Measurements from ENCODE around the gene AFF3. TPM values are rescaled to one million over a fixed set of nuclear protein-coding genes. Genes with fewer than 3 reads are reported as not detected.

Gene AFF3
- total RNA-seq, 1 experiment from 2014 or later: not detected

DNA sequence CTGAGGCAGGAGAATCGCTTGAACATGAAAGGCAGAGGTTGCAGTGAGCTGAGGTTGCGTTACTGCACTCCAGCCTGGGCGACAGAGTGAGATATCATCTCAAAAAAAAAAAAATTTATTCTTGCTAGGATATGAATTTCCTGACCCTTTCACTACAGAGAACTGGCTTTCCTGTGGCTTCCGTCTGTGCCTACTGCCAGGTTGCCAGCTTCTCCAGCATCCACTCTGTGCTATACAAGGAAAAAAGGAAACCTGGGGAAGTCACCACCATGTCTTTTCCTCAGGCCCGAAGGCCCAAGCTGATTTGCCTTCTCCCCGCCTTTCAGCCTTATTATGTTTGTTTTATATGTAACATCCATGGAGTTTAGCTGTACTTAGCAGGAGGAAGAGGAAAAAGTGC, 530.6 kb downstream of the AFF3 start:
- Histone ChIP-seq H3K27ac (no peak overlapping the region), H2AFZ (no peak overlapping the region), H3K27me3 (ENCODE audit: insufficient read depth, low read depth) (peaks cover 79% of the 10 kb centered on the region), H3K9me3 (ENCODE audit: insufficient read depth, low read depth) (no peaks in the 10 kb centered on the region), H3K4me1 (replicated peaks; ENCODE audit: insufficient read depth) (no peaks in the 10 kb centered on the region), H3F3A (ENCODE audit: insufficient read depth, low read depth) (no peaks in the 10 kb centered on the region), H3K9me2 (ENCODE audit: insufficient read depth) (no peaks in the 10 kb centered on the region), H3K4me3 (no peak overlapping the region), H3K4me2 (no peak overlapping the region), H4K20me1 (ENCODE audit: insufficient read depth) (no peaks in the 10 kb centered on the region; the same call in 1 of the 2 replicates), H3K79me2 (ENCODE audit: low read depth) (no peaks in the 10 kb centered on the region), H3K36me3 (ENCODE audit: low read depth) (no peaks in the 10 kb centered on the region)
- TF ChIP-seq, protein P1, sequence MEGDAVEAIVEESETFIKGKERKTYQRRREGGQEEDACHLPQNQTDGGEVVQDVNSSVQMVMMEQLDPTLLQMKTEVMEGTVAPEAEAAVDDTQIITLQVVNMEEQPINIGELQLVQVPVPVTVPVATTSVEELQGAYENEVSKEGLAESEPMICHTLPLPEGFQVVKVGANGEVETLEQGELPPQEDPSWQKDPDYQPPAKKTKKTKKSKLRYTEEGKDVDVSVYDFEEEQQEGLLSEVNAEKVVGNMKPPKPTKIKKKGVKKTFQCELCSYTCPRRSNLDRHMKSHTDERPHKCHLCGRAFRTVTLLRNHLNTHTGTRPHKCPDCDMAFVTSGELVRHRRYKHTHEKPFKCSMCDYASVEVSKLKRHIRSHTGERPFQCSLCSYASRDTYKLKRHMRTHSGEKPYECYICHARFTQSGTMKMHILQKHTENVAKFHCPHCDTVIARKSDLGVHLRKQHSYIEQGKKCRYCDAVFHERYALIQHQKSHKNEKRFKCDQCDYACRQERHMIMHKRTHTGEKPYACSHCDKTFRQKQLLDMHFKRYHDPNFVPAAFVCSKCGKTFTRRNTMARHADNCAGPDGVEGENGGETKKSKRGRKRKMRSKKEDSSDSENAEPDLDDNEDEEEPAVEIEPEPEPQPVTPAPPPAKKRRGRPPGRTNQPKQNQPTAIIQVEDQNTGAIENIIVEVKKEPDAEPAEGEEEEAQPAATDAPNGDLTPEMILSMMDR (conservative IDR thresholded peaks at IDR 0.05): no peak
- TF ChIP-seq EZH2 (IDR thresholded peaks at IDR 0.05; ENCODE audit: low read depth): no peak
- ChIA-PET POLR2A (ENCODE audit: unreplicated experiment) (no interaction called here), CTCF (no interaction called here)
- no peak for DNase-seq
- no TSS peak for BruUV-seq (replicated peaks)
- intact Hi-C loops (cut with micrococcal nuclease; ENCODE audit: unreplicated experiment): no loop called here

GRCh38 chr2:99611034-99611433, 531.4 kb downstream of the AFF3 start:
- H3K9me3 ChIP-seq (ENCODE audit: insufficient read depth, low read depth): no peaks in the 10 kb centered on the region
- H2AFZ ChIP-seq: no peak overlapping the region
- H3K4me1 ChIP-seq (replicated peaks; ENCODE audit: insufficient read depth): no peaks in the 10 kb centered on the region
- no peaks in the 10 kb centered on the region; the same call in 1 of the 2 replicates for H4K20me1 ChIP-seq (ENCODE audit: insufficient read depth)
- H3K9me2 ChIP-seq (ENCODE audit: insufficient read depth): no peaks in the 10 kb centered on the region
- no peak for TF ChIP-seq EZH2 (IDR thresholded peaks at IDR 0.05; ENCODE audit: low read depth)
- TF ChIP-seq, protein P1 (conservative IDR thresholded peaks at IDR 0.05): no peak
- ChIA-PET CTCF (no interaction called here), POLR2A (ENCODE audit: unreplicated experiment) (no interaction called here)
- no peak for DNase-seq
- no peaks in the 10 kb centered on the region for H3K36me3 ChIP-seq (ENCODE audit: low read depth)
- H3K27me3 ChIP-seq (ENCODE audit: insufficient read depth, low read depth): peaks cover 72% of the 10 kb centered on the region
- H3F3A ChIP-seq (ENCODE audit: insufficient read depth, low read depth): no peaks in the 10 kb centered on the region
- no peaks in the 10 kb centered on the region for H3K79me2 ChIP-seq (ENCODE audit: low read depth)
- no peak overlapping the region for H3K27ac ChIP-seq
- intact Hi-C loops (cut with micrococcal nuclease; ENCODE audit: unreplicated experiment): no loop called here
- no peak overlapping the region for H3K4me3 ChIP-seq
- H3K4me2 ChIP-seq: no peak overlapping the region
- BruUV-seq (replicated peaks): no TSS peak

- intact Hi-C loops (cut with micrococcal nuclease; ENCODE audit: unreplicated experiment): no loop called here
- H3K27ac ChIP-seq: no peak overlapping the region
- no peak overlapping the region for H3K4me2 ChIP-seq
- H3F3A ChIP-seq (ENCODE audit: insufficient read depth, low read depth): no peaks in the 10 kb centered on the region
- H3K36me3 ChIP-seq (ENCODE audit: low read depth): no peaks in the 10 kb centered on the region
- BruUV-seq (replicated peaks): no TSS peak
- no peaks in the 10 kb centered on the region; the same call in 1 of the 2 replicates for H4K20me1 ChIP-seq (ENCODE audit: insufficient read depth)
- ChIA-PET CTCF (no interaction called here), POLR2A (ENCODE audit: unreplicated experiment) (interaction anchor here (0.6 kb wide), 1 partner anchor 388 kb away, joined by 19 read pairs; no protein-coding TSS in a partner anchor)
- H2AFZ ChIP-seq: no peak overlapping the region
- H3K27me3 ChIP-seq (ENCODE audit: insufficient read depth, low read depth): peaks cover 70% of the 10 kb centered on the region
- no peaks in the 10 kb centered on the region for H3K79me2 ChIP-seq (ENCODE audit: low read depth)
- H3K4me3 ChIP-seq: no peak overlapping the region
- H3K9me2 ChIP-seq (ENCODE audit: insufficient read depth): no peaks in the 10 kb centered on the region
- no peaks in the 10 kb centered on the region for H3K9me3 ChIP-seq (ENCODE audit: insufficient read depth, low read depth)
- H3K4me1 ChIP-seq (replicated peaks; ENCODE audit: insufficient read depth): no peaks in the 10 kb centered on the region
- DNase-seq: peak in 1 of 2 experiments; percentile 50
- TF ChIP-seq EZH2 (IDR thresholded peaks at IDR 0.05; ENCODE audit: low read depth): no peak
- TF ChIP-seq, protein P1 (conservative IDR thresholded peaks at IDR 0.05): no peak
Measured at GRCh38 chr2:99609851-99610381, 532.5 kb downstream of the AFF3 start.

All from PC-9 (cell line).